ENCODE results near the gene C11orf24.
"Not testable (repeated sequence)": the region's sequence is repeated elsewhere in the genome, so short reads cannot be mapped to it uniquely, and the experiment has no call there.

The C11orf24 gene

DNA sequence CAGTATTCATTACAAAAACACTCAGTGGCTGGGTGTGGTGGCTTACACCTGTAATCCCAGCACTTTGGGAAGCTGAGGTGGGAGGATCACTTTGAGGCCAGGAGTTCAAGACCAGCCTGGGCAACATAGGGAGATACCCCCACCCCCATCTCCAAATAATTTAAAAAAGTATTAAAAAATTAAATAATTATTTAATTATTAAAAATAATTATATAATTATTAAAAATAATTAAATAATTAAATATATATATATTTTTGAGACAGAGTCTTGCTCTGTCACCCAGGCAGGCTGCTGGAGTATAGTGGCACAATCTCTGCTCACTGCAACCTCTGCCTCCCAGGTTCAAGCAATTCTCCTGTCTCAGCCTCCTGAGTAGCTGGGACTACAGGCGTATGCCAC, 27.9 kb downstream of the C11orf24 start:
- DNase-seq, result not testable (repeated sequence)

GRCh38 chr11:68242616-68243015, 29.2 kb downstream of the C11orf24 start:
- DNase-seq, result no peak

GRCh38 chr11:68231621-68232020, 40.2 kb downstream of the C11orf24 start:
- no peak for DNase-seq

- no peak for DNase-seq
Measured at GRCh38 chr11:68229601-68230000, 42.2 kb downstream of the C11orf24 start.

DNA sequence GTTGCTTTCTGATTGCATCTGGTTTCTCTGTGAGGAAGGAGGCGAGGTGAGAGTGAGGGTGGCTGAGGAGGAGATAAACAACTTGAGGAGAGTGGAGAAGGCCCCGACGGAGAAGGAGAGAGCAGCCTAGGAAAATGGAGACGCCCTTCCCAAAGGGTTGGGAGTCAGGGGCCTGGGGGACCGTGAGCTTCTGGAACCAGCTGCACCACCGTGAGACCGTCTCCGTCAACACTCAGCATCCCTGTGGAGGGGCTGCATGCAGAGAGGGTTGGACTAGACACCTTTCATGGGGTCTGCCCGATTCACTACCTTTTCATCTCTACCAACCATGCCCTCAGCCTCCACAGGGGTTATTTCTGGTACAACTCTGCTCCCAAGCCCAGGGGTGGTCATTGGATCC, 45.4 kb downstream of the C11orf24 start:
- no peak for DNase-seq

GRCh38 chr11:68224606-68225005, 47.2 kb downstream of the C11orf24 start:
- no peak for DNase-seq

- no peak for DNase-seq
Measured at GRCh38 chr11:68223275-68223674, 48.5 kb downstream of the C11orf24 start.

DNA sequence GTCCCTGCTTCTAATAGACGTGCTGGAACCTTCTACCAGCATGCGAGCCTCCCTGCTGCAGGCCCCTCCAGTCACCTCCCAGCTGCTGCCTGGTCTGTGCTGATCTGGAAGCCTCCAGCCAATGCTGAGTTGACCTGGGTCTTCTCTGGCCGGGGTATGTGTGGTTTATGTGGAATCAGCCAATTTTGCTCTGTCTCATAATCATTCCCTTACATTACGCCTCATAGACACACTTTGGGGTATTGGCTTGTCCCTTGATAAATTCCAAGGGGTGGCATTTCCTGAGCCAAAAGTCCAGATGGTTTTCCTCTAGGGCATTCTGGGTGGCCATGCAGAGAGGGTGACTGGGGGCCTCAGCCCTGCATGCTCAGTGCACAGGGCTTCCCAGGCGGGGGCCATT, 50.4 kb downstream of the C11orf24 start:
- no peak for DNase-seq

DNA sequence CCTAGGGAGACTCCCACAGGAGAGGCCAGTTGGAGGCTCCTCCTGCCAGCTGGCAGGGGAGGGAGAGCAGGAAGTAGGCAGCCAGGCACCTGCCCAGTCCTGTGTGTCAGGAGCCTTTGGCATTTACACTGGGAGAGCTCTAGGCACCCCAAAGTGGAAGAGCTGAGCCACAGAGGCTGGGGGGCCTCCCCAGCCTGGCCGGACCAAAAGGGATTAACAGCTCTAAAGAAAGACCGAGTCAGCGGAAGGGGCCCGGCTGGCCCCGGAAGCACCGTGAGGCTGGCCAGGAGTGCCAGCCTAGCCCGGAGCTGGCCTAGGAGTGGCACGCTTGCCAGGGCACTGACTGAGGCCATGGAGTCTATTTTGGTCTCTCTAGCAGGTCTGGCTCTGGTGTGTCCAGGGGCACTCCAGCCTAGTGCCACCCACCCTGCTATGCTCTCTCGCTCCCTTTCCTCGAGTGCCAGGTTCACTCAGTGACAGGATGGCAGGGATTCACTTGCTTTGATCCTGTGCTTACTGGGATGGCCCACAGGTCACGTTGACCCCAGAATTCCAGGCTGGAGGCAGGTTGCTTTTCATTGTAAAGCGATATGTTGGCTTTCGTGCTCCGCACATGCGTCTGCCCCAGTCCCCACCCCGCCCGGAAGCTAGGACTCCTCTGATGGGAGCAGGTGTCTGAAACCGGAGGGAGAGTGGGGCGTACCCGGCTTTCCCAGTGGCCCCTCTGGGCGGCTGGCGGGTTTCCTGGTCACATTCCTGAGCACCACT, 55.4 kb downstream of the C11orf24 start:
- no peak for DNase-seq

- DNase-seq, result no peak
Measured at GRCh38 chr11:68215524-68216170, 56.1 kb downstream of the C11orf24 start.

- no peak for DNase-seq
Measured at GRCh38 chr11:68215087-68215445, 56.7 kb downstream of the C11orf24 start.

DNA sequence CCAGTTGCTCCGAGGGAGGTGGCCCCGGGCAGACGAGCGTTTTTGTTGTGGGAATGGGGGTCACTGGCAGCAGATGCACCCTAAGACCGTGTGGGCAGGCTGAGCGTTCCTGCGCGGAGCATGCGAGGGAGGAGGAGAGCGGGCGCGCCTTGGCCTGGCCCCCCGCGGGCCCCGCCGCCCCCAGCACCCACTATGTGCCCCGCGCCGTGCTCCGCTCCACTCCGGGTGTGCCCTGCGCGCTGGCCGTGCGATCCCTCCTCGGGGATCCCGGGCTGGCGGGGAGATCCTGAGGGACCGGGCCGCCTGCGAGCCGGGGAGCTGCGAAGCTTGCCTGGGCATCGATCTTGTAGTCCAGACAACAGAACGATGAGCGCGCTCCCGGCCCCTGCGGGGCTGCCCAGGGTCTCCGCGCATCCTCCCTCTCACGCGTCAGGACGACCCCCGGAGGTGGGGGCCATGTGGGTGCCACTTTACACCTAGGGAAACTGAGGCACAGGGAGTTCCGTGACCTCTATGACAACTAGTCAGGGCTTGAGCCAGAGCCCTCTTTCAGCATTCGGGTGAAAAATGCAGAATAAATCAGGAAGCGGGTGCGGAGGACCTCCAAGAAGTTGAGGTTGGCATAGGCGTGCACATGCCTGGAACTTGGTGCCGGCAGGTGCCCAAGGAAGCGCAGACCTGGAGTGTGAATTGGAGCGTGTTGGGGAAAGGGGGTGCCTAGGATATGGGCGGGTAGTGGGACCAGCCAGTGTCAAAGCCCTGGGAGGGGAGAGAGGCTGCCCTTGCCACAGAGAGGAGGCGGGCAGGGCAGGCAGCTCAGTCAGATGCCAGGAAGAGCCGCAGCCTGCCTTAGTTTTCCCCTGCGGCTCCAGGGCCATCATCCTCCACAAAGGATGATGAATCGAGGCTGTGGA, 57.3 kb downstream of the C11orf24 start:
- DNase-seq, result no peak

DNA sequence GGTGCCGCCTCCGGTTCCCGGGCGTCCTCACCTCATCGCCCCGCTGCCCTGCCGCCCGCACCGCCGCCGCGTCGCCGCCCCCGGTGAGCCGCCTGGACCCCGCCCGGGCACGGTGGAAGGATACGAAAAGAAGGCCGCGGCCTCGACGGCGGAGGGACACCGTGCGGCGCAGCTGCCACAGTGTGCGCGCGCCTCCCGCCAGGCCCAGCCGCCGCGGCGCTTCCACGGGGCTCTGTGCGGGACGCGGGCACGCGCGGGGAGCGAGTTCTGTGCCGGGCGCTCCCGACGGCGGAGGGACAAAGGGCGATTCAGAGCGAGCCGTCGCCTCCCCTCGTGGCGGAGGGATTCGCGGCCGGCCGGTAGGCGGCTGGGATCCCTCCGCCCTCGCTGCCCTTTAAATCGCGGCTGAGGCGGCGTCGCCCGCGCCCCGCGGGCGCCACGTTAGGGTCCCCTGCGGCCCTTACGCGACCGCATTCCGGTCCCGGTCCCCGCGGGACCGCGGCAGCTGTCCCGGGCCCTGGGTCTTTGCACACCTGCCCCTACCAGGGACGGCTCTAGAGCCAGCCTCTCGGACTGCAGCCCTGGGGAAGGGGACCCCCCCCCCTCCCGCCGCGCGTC, 58.1 kb downstream of the C11orf24 start:
- peak; percentile 64 to 79 for DNase-seq

DNA sequence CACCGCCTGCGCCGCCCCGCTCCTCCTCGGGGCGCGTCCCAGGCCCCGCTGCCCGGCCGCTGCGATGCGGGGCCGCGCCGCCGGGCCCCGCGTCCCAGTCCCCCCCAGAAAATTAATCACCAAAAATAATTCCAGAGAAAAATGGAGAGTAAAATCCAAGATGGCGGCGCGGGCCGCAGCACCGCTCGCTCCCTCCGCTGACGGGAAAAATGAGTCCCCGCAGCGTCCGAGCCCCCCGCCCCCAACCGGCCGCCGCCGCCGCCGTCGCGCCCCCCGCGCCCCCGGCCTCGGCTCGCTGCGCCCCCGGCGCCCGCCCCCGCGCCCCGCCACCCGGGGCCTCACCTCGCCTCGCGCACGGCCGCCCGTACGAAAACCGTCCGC, 58.6 kb downstream of the C11orf24 start, which contains the start of gene KMT5B:
TSS of gene KMT5B (minus strand) at position 162 of the 381 bp plus-strand sequence. CDS start 23,220 bp downstream, outside the sequence.
- no peak for DNase-seq

DNA sequence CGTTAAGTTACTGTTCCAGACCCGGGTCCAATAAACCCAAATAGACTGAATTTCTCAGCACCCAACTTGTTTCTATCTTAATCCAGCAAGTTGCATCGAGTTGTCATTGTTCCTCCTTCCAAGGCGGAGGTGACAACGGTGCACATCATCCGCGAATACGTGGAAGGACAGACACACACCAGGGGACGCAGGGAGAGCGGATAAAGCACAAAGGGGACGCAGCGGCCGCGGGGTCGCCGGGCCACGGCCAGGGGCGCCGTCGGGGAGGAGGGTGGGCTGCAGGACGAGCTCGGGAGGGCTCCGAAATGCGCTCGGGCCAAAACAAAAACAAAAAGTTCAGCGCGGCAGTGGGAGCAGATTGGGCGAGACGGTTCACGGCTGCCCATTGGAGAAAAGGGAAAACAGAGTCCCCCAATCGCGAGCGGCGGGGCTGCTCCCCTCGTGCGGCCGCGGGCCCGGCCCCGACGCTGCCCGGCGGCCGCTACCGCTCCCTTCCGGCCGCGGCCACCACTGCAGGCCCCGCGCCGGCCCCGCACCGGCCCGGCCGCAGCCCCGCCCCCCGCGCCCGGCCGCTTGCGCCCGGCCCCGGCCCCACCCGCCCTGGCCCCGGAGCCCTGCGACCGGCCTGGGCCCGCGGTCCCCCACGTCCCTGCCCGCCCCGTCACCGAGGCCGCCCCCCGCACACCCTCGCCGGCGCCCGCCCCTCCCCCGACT, 59.2 kb downstream of the C11orf24 start:
- peak; percentile 46 to 64 for DNase-seq

DNA sequence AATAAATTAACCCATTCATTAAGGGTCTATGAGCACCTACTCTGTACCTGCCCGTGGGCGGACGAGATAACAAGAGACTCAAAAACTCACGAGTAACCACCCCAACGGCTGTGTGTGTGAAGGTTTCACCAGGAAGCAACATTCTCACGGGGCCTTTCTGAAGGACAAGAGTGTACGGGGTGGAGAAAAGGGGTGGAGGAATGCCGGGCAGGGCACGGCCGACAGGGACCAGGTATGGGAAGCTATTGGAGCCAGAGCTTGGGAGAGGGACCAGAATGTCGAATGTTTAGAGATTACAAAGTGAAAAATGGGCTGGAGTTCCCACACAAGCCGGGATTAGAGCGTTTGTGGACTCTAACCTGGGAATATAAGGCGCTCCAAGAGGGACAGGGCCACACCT, 60.2 kb downstream of the C11orf24 start:
- no peak for DNase-seq

Measured in AML-193 (cell line).